GM21367 (cell line): ENCODE measurements around the gene CUL5.

Experiments
- ATAC-seq: cut with Tn5 transposase; IDR thresholded peaks from one replicate; pipeline ENCODE4 v1.9.1; 2021; ENCODE audit not compliant: unreplicated experiment

The CUL5 gene

GRCh38 chr11:108008656-108009496, at the start of gene CUL5:
Gene CUL5 (plus strand): TSS chr11:108008898. CDS start chr11:108009349, 451 bp downstream.
- ATAC-seq = peak; percentile 84

- ATAC-seq = no peak
Measured at GRCh38 chr11:107961480-107961879, 47.2 kb upstream of the CUL5 start.

- ATAC-seq = no peak
Measured at GRCh38 chr11:107962181-107962580, 46.5 kb upstream of the CUL5 start.

DNA sequence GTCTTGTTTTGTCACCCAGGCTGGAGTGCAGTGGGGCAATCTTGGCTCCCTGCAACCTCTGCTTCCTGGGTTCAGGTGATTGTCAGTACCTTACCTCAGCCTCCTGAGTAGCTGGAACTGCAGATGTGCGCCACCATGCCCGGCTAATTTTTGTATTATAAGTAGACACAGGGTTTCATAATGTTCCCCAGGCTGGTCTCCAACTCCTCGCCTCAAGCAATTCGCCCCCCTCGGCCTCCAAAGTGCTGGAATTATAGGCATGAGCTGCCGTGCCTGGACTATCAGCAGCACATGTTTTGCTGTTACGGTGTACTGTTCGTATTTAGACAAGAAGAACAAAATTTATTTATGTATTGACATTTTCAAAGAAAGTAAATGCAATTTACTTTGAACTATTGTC, 45.6 kb upstream of the CUL5 start:
- ATAC-seq = no peak

DNA sequence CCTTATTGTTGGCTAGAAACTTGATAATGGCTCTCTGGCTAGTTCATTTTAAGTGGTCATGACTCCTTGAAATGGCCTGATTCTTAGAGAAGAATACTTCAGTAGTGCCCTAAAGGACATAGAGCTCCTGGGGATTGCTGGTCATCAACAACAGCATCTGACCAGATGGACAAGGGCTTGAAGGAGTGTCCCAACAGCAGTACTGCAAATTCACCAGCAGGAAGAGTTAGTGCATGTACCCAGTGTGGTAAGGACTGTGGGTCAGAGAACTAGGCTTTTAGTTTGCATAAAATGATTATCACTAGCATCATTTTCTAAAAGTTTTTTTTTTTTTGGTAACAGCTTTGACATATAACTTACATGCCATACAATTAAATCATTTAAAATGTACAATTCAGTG, 39.5 kb upstream of the CUL5 start:
- no peak for ATAC-seq

- ATAC-seq = no peak
Measured at GRCh38 chr11:107970049-107970448, 38.6 kb upstream of the CUL5 start.

- ATAC-seq = no peak
Measured at GRCh38 chr11:107973641-107974040, 35.1 kb upstream of the CUL5 start.

GRCh38 chr11:107988397-107989158, 20.1 kb upstream of the CUL5 start:
- ATAC-seq = no peak

DNA sequence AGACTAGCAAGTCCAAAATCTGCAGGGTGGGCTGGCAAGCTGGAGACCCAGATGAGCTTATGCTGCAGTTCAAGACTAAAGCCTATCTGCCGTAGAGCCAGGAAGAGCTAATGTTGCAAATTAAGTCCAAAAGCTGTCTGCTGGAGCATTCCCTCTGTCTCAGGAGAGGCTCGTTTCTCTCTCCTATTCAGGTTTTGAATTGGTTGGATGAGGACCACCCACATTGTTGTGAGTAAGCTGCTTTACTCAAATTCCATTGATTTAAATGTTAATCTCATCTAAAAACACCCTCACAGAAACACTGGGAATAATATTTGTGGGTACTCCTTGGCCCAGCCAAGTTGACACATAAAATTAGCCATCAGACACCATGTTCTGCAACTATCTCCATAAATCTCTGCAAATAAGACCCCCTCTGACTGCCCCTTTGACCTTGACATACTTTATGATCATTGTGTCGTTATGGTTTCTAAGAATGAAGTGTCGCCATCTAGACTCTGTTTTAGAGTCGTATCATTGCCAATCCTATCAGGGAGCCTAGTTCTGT, 16.8 kb upstream of the CUL5 start:
- ATAC-seq = no peak

- ATAC-seq = no peak
Measured at GRCh38 chr11:107996006-107996776, 12.5 kb upstream of the CUL5 start.

DNA sequence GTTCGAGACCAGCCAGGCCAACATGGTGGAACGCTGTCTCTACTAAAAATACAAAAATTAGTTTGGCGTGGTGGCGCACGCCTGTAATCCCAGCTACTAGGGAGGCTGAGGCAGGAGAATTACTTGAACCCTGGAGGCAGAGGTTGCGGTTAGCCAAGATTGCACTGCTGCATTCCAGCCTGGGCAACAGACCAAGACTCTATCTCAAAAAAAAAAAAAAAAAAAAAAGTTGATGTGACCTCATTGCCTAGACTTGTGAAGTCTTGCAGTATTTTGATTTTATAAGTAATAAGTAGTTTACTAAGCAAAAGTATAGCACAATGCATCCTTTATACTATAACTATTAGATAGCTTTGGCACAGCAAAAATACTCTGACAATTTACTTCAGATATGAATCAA, 9.9 kb upstream of the CUL5 start:
- ATAC-seq = no peak

DNA sequence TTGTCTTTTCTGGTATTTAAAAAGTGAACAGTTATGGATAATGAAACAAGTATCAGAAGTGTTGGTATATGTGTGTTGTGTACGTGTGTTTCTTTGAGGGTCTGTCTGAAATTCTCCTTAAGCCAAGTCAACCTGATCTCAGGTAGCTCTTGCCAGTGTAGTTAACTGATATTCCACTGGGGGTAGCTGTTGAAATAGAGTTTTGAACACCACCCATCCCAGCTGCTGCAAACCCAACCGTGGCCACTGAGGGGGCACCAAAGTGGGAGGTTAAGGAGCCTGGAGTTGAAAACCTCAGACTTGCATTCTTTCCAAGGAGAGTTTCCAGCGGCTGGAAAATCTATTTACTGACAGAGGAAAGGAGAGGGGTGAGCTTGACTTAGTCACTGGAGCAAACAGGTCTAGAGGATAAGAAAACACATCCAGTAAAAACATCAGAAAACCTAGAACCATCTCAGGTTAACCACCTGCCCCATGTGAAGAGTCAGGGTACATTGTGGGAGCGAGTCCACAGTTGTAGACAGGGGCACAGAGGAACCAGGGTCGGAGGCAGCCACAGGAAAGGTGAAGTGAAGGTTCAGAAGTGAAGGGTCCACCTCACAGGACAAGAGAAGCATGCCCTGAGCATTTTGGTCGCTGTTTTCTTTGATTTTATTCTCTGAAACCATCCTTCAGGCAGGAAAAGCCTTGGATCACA, 8.8 kb upstream of the CUL5 start:
- ATAC-seq = peak; percentile 99

DNA sequence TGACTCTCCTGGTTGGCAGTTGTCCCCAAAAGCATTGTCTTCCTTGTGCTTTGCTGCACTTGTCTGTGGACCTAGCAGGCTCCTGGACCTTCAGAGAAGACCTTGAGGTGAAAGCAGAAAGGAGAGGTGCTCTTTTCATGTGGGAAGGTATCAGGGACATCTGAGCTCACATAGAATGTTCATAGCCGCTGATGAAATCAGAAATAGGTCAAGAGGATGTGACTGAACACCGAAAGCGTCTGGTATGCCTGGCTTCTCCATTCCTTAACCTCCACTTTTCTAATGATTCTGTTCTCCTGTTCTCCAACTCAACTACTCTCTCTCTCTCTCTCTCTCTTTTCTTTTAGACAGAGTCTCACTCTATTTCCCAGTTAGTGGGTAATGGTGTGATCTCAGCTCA, 6.2 kb upstream of the CUL5 start:
- ATAC-seq = no peak

- no peak for ATAC-seq
Measured at GRCh38 chr11:108003623-108004022, 5.1 kb upstream of the CUL5 start.

DNA sequence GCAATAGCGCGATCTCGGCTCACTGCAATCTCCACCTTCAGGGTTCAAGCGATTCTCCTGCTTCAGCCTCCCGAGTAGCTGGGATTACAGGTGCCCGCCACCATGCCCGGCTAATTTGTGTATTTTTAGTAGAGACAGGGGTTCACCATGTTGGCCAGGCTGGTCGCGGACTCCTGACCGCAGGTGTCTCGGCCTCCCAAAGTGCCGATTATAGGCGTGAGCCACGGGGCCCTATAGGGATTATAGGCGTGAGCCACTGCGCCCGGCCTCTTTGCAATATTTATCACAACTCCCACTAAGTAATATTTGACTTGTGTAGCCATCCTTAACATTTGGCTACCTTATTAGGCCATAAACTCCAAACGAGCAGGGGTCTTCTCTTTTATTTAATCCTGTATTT, 879 bp upstream of the CUL5 start:
- ATAC-seq = no peak

DNA sequence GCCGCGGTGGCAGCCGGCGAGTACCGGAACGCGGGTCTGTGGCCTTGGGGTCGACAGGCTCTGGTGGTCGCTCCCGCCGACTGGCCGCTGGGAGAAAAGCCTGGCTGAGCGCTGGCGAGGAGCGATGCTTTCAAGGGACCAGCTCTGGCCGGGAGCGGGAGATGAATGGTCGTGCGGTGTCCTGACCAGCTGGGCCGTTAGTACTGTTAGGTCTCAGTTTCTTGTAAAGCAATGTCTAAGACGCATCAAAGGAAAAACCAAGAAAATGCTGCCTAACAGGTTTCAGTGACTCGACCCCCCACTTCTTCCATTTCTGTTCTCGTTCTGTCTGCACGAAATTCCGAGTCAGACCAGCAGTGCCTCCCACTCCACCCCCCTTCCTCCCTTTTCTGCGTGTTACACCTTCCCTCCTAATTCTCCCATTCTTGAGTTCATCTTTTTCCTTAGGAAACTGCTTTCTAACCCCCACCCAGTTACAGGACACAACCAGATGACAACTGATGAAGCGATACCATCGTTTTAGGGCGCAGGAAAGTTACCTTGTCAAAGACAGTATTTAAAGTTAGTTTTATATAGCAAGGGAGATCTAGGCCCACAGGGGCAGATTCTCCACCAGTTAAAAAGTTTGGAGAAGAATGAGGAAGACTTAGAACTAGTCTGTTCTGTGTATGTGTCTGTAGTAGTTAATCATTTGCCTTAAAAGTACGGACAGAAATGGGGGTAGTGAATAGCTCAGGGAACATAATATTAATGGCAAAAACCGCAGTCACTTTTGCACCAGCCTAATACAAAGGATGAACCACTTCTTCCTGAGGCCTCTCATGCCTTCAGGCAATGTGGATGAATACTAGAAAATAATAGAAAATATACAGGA, 1.0 kb downstream of the CUL5 start:
- no peak for ATAC-seq

- ATAC-seq = no peak
Measured at GRCh38 chr11:108012139-108012725, 3.5 kb downstream of the CUL5 start.

DNA sequence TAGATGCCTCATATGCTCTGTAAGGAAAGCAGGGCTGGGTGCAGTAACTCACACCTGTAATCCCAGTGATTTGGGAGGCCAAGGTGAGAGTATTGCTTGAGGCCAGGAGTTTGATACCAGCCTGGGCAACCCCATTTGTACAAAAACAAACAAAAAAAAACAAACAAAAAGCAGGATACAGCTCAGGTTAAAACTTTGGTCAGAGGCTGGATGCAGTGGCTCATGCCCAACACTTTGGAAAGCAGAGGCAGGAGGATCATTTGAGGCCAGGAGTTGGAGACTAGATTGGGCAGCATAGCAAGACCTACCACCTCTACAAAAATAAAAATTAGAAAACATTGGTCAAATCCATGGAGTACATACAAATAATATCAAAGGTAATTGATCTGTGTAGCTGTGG, 7.9 kb downstream of the CUL5 start:
- ATAC-seq = no peak

DNA sequence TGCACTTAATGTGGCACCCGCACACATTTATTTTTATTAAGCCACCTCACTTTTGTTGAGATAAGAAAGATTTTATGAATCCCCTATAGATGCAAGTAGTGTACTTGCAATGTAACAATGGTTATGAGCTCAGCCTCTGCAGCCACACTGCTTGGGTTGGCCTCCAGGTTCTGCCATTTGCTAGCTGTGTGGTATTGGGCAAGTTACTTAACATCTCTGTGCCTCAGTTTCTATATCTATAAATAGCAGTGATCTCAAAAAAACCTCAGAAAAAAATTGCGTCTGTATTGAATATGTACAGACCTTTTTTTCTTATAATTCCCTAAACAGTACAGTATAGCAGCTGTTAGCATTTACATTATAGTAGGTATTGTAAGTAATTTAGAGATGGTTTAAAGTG, 10.0 kb downstream of the CUL5 start:
- no peak for ATAC-seq
